Neural crest cell (in vitro differentiated cells): ENCODE results near the gene MUC5B. TPM values are rescaled to one million over a fixed set of nuclear protein-coding genes. Genes with fewer than 3 reads are reported as not detected.

Source experiments
- DNase-seq: peaks from one replicate; pipeline ENCODE4 v3.0.0; 2021; ENCODE audit warnings: low read depth, mixed read lengths, low spot score
- H3K27ac Mint-ChIP-seq: one replicate; pipeline ENCODE4 v1.8.0; 2021; ENCODE audit warnings: mild to moderate bottlenecking, mixed read lengths; ENCODE audit not compliant: unreplicated experiment
- H3K27me3 Mint-ChIP-seq: 2 replicates; pipeline ENCODE4 v1.8.0; 2021; ENCODE audit warnings: low read depth, mild to moderate bottlenecking, mixed read lengths
- H3K36me3 Mint-ChIP-seq: 2 replicates; pipeline ENCODE4 v1.8.0; 2021; ENCODE audit warnings: low read depth, mild to moderate bottlenecking, mixed read lengths
- H3K4me1 Mint-ChIP-seq: 2 replicates; pipeline ENCODE4 v1.8.0; 2021; ENCODE audit warnings: mixed read lengths
- H3K4me3 Mint-ChIP-seq: one replicate; pipeline ENCODE4 v1.8.0; 2021; ENCODE audit warnings: mild to moderate bottlenecking, mixed read lengths
- H3K9me3 Mint-ChIP-seq: 2 replicates; pipeline ENCODE4 v1.8.0; 2021; ENCODE audit warnings: mixed read lengths
- total RNA-seq: library from RNA; stranded (reverse); gene quantifications from 2 replicates; pipeline ENCODE4 v1.2.1, GENCODE V29; 2021
- TF ChIP-seq, protein P1 (sequence below): fragments of 200-600 bp; sonication (generic); conservative IDR thresholded peaks from 2 replicates; pipeline ENCODE4 v1.5.0; 2021; ENCODE audit warnings: antibody characterized with exemption, mild to moderate bottlenecking

The MUC5B gene
- total RNA-seq, 1 donor from 2014 or later = 0.42 TPM

DNA sequence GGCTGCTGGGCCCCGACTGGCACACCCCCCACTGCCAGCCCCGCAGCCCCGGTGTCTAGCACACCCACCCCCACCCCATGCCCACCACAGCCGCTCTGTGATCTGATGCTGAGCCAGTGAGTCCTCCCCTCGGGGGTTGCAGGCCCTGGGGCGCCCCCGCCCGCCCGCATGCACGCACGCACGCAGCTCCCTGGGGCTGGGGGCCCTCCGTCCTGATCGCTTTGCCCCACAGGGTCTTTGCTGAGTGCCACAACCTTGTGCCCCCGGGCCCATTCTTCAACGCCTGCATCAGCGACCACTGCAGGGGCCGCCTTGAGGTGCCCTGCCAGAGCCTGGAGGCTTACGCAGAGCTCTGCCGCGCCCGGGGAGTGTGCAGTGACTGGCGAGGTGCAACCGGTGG is 32.3 kb downstream of the MUC5B start:
- no peak overlapping the region for H3K27ac Mint-ChIP-seq
- TF ChIP-seq, protein P1, sequence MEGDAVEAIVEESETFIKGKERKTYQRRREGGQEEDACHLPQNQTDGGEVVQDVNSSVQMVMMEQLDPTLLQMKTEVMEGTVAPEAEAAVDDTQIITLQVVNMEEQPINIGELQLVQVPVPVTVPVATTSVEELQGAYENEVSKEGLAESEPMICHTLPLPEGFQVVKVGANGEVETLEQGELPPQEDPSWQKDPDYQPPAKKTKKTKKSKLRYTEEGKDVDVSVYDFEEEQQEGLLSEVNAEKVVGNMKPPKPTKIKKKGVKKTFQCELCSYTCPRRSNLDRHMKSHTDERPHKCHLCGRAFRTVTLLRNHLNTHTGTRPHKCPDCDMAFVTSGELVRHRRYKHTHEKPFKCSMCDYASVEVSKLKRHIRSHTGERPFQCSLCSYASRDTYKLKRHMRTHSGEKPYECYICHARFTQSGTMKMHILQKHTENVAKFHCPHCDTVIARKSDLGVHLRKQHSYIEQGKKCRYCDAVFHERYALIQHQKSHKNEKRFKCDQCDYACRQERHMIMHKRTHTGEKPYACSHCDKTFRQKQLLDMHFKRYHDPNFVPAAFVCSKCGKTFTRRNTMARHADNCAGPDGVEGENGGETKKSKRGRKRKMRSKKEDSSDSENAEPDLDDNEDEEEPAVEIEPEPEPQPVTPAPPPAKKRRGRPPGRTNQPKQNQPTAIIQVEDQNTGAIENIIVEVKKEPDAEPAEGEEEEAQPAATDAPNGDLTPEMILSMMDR = no peak
- H3K4me3 Mint-ChIP-seq = no peak overlapping the region
- H3K27me3 Mint-ChIP-seq = no peaks in the 10 kb centered on the region
- H3K4me1 Mint-ChIP-seq = no peaks in the 10 kb centered on the region
- peaks cover 3% of the 10 kb centered on the region for H3K9me3 Mint-ChIP-seq
- DNase-seq = no peak
- peaks cover 7% of the 10 kb centered on the region for H3K36me3 Mint-ChIP-seq

DNA sequence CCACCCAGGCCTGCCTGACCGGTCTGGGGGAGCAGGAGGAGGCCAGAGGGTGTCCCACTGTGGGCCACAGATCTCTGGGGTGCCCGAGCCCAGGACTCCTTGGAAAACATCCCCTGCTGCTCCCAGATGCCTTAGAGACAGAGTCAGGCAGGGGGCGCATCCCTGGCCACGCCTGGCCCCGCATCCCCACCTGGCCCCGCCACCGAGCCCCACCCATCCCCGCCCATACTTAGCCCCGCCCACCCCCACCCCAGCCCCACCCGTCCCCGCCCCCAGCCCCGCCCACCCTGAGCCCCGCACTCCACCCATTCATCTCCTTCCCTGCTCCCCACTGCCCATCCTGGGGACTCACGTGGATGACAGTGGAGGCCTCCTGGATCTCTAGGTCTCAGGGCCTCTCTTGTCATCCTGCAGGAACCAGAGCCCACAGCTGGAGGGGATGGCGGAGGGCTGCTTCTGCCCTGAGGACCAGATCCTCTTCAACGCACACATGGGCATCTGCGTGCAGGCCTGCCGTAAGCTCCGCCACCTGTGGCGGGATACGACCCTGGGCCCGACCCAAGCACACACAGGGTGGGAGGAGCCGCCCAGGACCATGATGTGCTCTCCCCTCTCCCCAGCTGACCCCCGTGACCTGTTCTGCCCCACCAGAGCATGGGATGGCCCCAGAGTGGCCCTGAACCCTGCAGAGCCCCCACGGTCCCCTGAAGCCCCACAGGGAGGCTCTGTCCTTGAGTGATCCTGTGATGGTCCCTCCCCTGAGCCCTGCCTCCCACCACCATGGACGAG is 33.6 kb downstream of the MUC5B start:
- Mint-ChIP-seq H3K4me1 (no peaks in the 10 kb centered on the region), H3K9me3 (peaks cover 3% of the 10 kb centered on the region), H3K36me3 (peaks cover 3% of the 10 kb centered on the region), H3K27ac (no peak overlapping the region), H3K4me3 (no peak overlapping the region), H3K27me3 (no peaks in the 10 kb centered on the region)
- DNase-seq = no peak
- TF ChIP-seq, protein P1 = no peak

DNA sequence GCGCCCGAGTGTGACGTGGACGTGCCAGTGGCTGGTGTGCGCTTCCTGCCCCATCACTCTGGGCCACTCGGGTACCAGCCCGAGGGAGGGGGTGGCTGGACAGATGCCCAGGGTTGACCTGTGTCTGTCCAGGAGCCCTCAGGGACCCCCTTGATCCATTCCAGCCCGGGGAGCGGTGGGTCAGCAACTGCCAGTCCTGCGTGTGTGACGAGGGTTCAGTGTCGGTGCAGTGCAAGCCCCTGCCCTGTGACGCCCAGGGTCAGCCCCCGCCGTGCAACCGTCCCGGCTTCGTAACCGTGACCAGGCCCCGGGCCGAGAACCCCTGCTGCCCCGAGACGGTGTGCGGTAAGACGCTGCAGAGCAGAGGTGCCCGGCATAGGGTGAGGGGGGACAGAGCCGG is 34.5 kb downstream of the MUC5B start:
- H3K27me3 Mint-ChIP-seq = no peaks in the 10 kb centered on the region
- H3K9me3 Mint-ChIP-seq = no peaks in the 10 kb centered on the region
- TF ChIP-seq, protein P1 = no peak
- H3K27ac Mint-ChIP-seq = no peak overlapping the region
- H3K36me3 Mint-ChIP-seq = no peaks in the 10 kb centered on the region
- H3K4me3 Mint-ChIP-seq = no peak overlapping the region
- DNase-seq = no peak
- H3K4me1 Mint-ChIP-seq = no peaks in the 10 kb centered on the region

DNA sequence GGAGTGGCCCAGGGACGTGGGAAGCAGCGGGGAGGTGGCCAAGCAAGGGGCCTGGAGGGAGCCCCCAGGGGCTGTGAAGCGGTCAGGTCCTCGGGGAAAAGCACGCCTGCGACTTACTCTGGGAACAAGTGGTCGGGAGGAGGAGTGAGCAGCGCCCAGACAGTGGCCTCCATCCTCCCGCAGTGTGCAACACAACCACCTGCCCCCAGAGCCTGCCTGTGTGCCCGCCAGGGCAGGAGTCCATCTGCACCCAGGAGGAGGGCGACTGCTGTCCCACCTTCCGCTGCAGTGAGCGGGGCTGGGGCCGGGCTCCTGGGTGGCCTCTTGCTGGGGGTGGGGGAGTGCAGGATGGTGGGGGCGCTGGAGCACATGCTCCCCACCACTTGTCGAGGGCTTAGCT is 35.0 kb downstream of the MUC5B start:
- Mint-ChIP-seq H3K9me3 (no peaks in the 10 kb centered on the region), H3K4me1 (peaks cover 4% of the 10 kb centered on the region), H3K4me3 (no peak overlapping the region), H3K27ac (no peak overlapping the region), H3K36me3 (no peaks in the 10 kb centered on the region), H3K27me3 (no peaks in the 10 kb centered on the region)
- no peak for DNase-seq
- TF ChIP-seq, protein P1 = no peak

DNA sequence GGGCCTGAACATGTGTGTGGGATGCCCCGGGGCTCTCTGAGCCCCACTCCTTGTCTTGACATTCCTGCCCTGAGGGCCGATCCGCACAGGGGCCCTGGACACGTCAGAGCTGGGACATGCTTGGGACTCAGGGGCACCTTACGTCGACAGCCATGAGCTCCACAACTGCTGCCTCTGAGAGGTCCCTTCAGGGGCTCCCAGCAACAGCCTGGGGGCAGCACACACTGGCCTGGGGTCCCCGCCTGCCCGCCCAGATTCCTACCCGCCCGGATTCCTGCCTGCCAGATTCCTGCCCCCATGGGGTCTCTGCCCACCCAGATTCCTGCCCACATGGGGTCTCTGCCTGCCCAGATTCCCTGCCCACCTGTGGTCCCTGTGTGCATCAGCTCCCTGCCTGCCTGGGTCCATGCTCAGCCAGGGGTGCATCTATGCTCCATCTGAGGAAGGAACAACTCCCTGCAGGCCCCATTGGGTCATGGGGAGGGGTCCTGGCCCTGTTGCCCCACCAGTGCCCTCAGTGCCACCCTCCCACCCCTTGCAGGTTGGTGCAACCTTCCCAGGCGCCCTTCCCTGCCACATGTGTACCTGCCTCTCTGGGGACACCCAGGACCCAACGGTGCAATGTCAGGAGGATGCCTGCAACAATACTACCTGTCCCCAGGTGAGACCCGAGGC is 35.7 kb downstream of the MUC5B start:
- Mint-ChIP-seq H3K27ac (peak overlapping the region; percentile 71), H3K4me1 (peaks cover 5% of the 10 kb centered on the region), H3K27me3 (no peaks in the 10 kb centered on the region), H3K4me3 (no peak overlapping the region), H3K9me3 (no peaks in the 10 kb centered on the region), H3K36me3 (no peaks in the 10 kb centered on the region)
- DNase-seq = no peak
- TF ChIP-seq, protein P1 = no peak
